Prostate gland (tissue), 2 donors: Measurements from ENCODE around the gene NUBP2.

Experiments
- POLR2AphosphoS5 ChIP-seq: sonication (generic); formaldehyde crosslinking; IDR thresholded peaks from one replicate; pipeline ENCODE4 v1.6.1; 2017; ENCODE audit warnings: antibody characterized with exemption
- TF ChIP-seq, protein P1 (sequence below), 4 experiments: fragments of 200-600 bp in 2 of 4; fragments of 450-650 bp in 2 of 4; sonication (generic) in 2 of 4; IDR thresholded peaks; 1 replicate in 3 of 4; 2 replicates in 1 of 4; pipeline ENCODE4 v1.5.1; 2016 to 2019; ENCODE audit warnings: antibody characterized with exemption in 4 of 4, mild to moderate bottlenecking in 2 of 4, moderate library complexity in 2 of 4

DNA sequence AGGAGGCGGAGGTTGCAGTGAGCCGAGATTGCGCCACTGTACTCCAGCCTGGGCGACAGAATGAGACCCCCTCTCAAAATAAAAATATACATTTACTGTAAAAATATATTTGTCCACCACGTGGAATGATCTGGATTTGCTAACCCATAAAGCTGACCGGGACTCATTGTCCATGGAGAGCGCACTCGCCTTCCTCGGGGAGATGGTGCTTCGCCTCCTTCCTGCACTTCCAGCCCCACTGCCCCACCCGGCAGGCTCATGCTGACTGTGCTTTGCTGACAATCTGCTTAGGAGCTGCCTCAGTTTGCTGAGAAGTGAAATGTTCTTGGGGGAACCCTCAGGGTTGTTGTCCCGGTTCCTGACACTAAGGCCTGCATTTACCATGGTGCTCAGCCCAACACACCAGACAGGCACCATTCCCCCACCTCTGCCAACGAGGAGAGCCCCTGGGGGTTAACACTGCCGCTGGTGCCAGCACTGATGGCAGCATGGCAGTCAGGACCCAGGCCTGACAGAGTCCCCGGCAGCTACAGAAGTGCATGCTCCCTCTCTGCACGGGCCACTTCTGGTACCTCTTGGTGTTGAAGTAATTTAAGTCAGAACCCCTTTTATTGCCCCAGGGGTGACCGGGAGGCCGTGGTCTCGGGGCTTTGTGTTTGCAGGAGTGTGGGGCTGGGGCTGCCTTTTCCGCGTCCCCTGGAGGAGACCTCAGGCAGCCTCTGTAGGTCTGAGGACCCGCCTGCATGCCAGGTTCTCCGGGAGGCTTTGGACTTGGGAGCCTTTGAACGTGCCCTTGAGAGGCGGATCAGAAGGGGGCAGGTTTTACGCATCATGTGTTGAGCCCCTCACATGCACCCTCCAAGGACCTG lies 2.5 kb downstream of the NUBP2 start:
- TF ChIP-seq, protein P1, sequence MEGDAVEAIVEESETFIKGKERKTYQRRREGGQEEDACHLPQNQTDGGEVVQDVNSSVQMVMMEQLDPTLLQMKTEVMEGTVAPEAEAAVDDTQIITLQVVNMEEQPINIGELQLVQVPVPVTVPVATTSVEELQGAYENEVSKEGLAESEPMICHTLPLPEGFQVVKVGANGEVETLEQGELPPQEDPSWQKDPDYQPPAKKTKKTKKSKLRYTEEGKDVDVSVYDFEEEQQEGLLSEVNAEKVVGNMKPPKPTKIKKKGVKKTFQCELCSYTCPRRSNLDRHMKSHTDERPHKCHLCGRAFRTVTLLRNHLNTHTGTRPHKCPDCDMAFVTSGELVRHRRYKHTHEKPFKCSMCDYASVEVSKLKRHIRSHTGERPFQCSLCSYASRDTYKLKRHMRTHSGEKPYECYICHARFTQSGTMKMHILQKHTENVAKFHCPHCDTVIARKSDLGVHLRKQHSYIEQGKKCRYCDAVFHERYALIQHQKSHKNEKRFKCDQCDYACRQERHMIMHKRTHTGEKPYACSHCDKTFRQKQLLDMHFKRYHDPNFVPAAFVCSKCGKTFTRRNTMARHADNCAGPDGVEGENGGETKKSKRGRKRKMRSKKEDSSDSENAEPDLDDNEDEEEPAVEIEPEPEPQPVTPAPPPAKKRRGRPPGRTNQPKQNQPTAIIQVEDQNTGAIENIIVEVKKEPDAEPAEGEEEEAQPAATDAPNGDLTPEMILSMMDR (IDR thresholded peaks at IDR 0.05) = no peak
- no peak for TF ChIP-seq POLR2AphosphoS5
